Renal cortical epithelial cell (primary cell): ENCODE measurements around the gene HNF1A. TPM values are rescaled to one million over a fixed set of nuclear protein-coding genes. Genes with fewer than 3 reads are reported as not detected.

Experiments used
- DNase-seq: peaks from one replicate; pipeline ENCODE4 v3.0.0-alpha.2; 2011; ENCODE audit warnings: low read depth
- total RNA-seq: library from RNA; depleted of rRNA; stranded (reverse); fragments of >200 nt; gene quantifications from 2 replicates; pipeline ENCODE4 v1.2.3, GENCODE V29; 2014

HNF1A gene
- total RNA-seq, 1 donor from 2014 or later, result 1.9 TPM

- DNase-seq, result no peak
Measured at GRCh38 chr12:120959111-120959878, 19.0 kb upstream of the HNF1A start.

- DNase-seq, result peak; percentile 91
Measured at GRCh38 chr12:120960657-120961056, 17.7 kb upstream of the HNF1A start.

GRCh38 chr12:120961604-120962531 lies 16.5 kb upstream of the HNF1A start:
- peak; percentile 68 for DNase-seq

GRCh38 chr12:120962532-120963020 lies 15.8 kb upstream of the HNF1A start:
- peak; percentile 45 for DNase-seq

GRCh38 chr12:120964298-120964697 lies 14.0 kb upstream of the HNF1A start:
- no peak for DNase-seq

GRCh38 chr12:120965534-120966091 lies 12.7 kb upstream of the HNF1A start:
- no peak for DNase-seq

- DNase-seq, result no peak
Measured at GRCh38 chr12:120970310-120970709, 8.0 kb upstream of the HNF1A start.

GRCh38 chr12:120971299-120972180 lies 6.8 kb upstream of the HNF1A start:
- peak; percentile 58 for DNase-seq

GRCh38 chr12:120972870-120973543 lies 5.3 kb upstream of the HNF1A start:
- DNase-seq, result peak; percentile 99

- no peak for DNase-seq
Measured at GRCh38 chr12:120977531-120978295, 630 bp upstream of the HNF1A start.

- no peak for DNase-seq
Measured at GRCh38 chr12:120979220-120979861, 998 bp downstream of the HNF1A start.

GRCh38 chr12:120979862-120980696 lies 1.7 kb downstream of the HNF1A start:
- peak; percentile 62 for DNase-seq

- DNase-seq, result peak; percentile 94
Measured at GRCh38 chr12:120980800-120981368, 2.5 kb downstream of the HNF1A start.

GRCh38 chr12:120981407-120981941 lies 3.1 kb downstream of the HNF1A start:
- DNase-seq, result peak; percentile 84

GRCh38 chr12:120982659-120983058 lies 4.3 kb downstream of the HNF1A start:
- no peak for DNase-seq

GRCh38 chr12:120983759-120984158 lies 5.4 kb downstream of the HNF1A start:
- DNase-seq, result no peak

- peak; percentile 63 for DNase-seq
Measured at GRCh38 chr12:120984351-120984898, 6.1 kb downstream of the HNF1A start.
